Measurements from ENCODE around the gene MTCL1. TPM values are rescaled to one million over a fixed set of nuclear protein-coding genes. Genes with fewer than 3 reads are reported as not detected.

Gene MTCL1
- total and polyA plus RNA-seq, 4 donors, result 0.65 to 5.4 (median 1.4) TPM

GRCh38 chr18:8668381-8668780, 37.0 kb upstream of the MTCL1 start:
- H3K27me3 ChIP-seq (ENCODE audit: control insufficient read depth in 4 of 4, insufficient read depth in 4 of 4, low read length in 3 of 4), result no peaks in the 10 kb centered on the region
- H3K9ac ChIP-seq (ENCODE audit: low read depth in 1 of 2, low read length in 2 of 2), result no peak overlapping the region
- no peak for TF ChIP-seq ZBTB33 (IDR thresholded peaks at IDR 0.05)
- TF ChIP-seq CTCF (IDR thresholded peaks at IDR 0.05; ENCODE audit: low read depth, low read length, missing input control), result no peak
- TF ChIP-seq FOXA2 (IDR thresholded peaks at IDR 0.05), result no peak
- DNase-seq (ENCODE audit: low spot score), result no peak
- H3K4me3 ChIP-seq (ENCODE audit: low read depth in 1 of 3, low read length in 3 of 3), result no peak overlapping the region
- no peaks in the 10 kb centered on the region for H3K4me1 ChIP-seq (ENCODE audit: control insufficient read depth in 4 of 4, insufficient read depth in 4 of 4, low read length in 3 of 4)
- no peaks in the 10 kb centered on the region for H3K36me3 ChIP-seq (ENCODE audit: control insufficient read depth in 4 of 4, insufficient read depth in 3 of 4, low read depth in 1 of 4, low read length in 3 of 4)
- no peaks in the 10 kb centered on the region for H3K9me3 ChIP-seq (ENCODE audit: control insufficient read depth in 4 of 4, low read length in 3 of 4)
- H3K27ac ChIP-seq (ENCODE audit: low read depth in 1 of 2, low read length in 2 of 2), result no peak overlapping the region

GRCh38 chr18:8669571-8669970, 35.8 kb upstream of the MTCL1 start:
- no peak overlapping the region for H3K9ac ChIP-seq (ENCODE audit: low read depth in 1 of 2, low read length in 2 of 2)
- 83% methylated on average over 4 of the region's 4 CpGs for WGBS
- DNase-seq (ENCODE audit: low spot score), result no peak
- H3K36me3 ChIP-seq (ENCODE audit: control insufficient read depth in 4 of 4, insufficient read depth in 3 of 4, low read depth in 1 of 4, low read length in 3 of 4), result no peaks in the 10 kb centered on the region
- H3K27me3 ChIP-seq (ENCODE audit: control insufficient read depth in 4 of 4, insufficient read depth in 4 of 4, low read length in 3 of 4), result no peaks in the 10 kb centered on the region
- no peaks in the 10 kb centered on the region for H3K9me3 ChIP-seq (ENCODE audit: control insufficient read depth in 4 of 4, low read length in 3 of 4)
- H3K27ac ChIP-seq (ENCODE audit: low read depth in 1 of 2, low read length in 2 of 2), result no peak overlapping the region
- no peaks in the 10 kb centered on the region for H3K4me1 ChIP-seq (ENCODE audit: control insufficient read depth in 4 of 4, insufficient read depth in 4 of 4, low read length in 3 of 4)
- TF ChIP-seq MAX (IDR thresholded peaks at IDR 0.05), result no peak
- TF ChIP-seq YY1 (IDR thresholded peaks at IDR 0.05), result no peak
- TF ChIP-seq HNF4A (conservative IDR thresholded peaks at IDR 0.05), result no peak
- no peak for TF ChIP-seq HNF4G (IDR thresholded peaks at IDR 0.05)
- no peak for TF ChIP-seq CTCF (IDR thresholded peaks at IDR 0.05; ENCODE audit: low read depth, low read length, missing input control)
- no peak for TF ChIP-seq REST (IDR thresholded peaks at IDR 0.05)
- TF ChIP-seq EGR1 (IDR thresholded peaks at IDR 0.05; ENCODE audit: low read depth in 2 of 2), result no peak
- no peak for TF ChIP-seq ZBTB33 (IDR thresholded peaks at IDR 0.05)
- no peak for TF ChIP-seq GABPA (IDR thresholded peaks at IDR 0.05 in 1 of 2, conservative IDR thresholded peaks at IDR 0.05 in 1 of 2)
- no peak for TF ChIP-seq ATF3 (IDR thresholded peaks at IDR 0.05)
- TF ChIP-seq FOXA2 (IDR thresholded peaks at IDR 0.05), result no peak
- no peak for TF ChIP-seq RXRA (IDR thresholded peaks at IDR 0.05)
- TF ChIP-seq JUND (IDR thresholded peaks at IDR 0.05), result no peak
- TF ChIP-seq RAD21 (IDR thresholded peaks at IDR 0.05), result no peak
- no peak overlapping the region for H3K4me3 ChIP-seq (ENCODE audit: low read depth in 1 of 3, low read length in 3 of 3)
